GM19043 (cell line): ENCODE data around the gene TVP23B.
"Not testable (repeated sequence)": the region's sequence is repeated elsewhere in the genome, so short reads cannot be mapped to it uniquely, and the experiment has no call there.

Source experiments
- ATAC-seq: cut with Tn5 transposase; IDR thresholded peaks from one replicate; pipeline ENCODE4 v1.9.1; 2021; ENCODE audit warnings: low read depth; ENCODE audit not compliant: unreplicated experiment

TVP23B gene

GRCh38 chr17:18780991-18781718 is at the start of gene TVP23B:
TVP23B (plus strand) TSS chr17:18781183; CDS start chr17:18781294, 111 bp downstream.
- ATAC-seq: peak; percentile 95

- not testable (repeated sequence) for ATAC-seq
Measured at GRCh38 chr17:18732438-18732837, 48.5 kb upstream of the TVP23B start.

DNA sequence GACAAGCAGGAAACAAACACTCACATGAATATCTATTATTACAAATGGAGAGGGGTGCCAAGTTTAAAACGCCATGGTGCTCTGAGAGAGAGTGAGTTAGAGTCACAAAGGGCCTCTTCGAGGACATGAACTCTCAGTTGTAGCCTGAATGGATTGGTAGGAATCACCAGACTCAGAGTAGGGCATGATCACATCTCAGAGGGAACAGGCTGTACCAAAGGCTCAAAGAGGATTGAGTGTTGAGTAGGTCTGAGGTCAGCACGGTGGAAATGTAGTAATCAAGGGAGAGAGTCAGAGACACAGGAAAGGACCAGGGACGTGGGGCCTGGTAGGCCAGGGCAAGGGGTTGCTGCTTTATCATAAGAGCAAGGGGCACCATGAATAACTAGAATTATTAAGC is 47.6 kb upstream of the TVP23B start:
- ATAC-seq: not testable (repeated sequence)

DNA sequence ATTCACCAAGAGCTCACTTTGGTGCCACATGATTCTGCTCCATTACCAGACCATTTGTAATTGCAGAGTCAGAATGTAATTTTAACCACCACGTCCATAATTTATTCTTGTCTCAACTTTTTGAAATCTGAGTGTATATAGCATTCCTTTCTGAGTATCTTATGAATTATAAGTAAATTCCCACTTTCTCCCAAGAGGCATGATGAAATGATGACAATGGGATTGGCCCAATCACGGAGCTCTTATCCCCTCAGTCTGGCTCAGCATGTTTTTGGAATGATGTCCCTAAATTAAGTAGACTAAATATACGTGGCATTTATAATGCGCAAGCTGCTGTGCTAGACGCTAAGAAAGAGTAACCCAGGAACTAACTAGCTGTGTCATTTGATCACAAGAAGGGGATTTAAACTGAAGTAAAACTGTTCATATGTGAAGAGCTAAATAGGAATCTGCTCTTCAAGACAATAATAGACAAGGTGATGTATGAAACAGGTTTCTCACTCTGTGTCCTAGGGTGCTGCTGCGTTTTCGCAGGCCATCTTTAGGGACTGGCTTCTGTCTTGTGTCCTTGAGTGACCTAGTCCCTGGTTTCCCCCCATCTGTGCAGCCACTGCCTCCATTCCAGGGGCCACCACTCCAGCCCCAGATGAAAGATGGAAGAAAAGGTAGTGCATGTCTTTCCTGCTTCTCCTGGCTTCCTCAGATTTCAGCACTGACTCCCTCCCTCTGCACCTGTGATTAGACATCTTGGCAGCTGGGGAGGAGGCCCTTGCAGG is 41.2 kb upstream of the TVP23B start:
- not testable (repeated sequence) for ATAC-seq

DNA sequence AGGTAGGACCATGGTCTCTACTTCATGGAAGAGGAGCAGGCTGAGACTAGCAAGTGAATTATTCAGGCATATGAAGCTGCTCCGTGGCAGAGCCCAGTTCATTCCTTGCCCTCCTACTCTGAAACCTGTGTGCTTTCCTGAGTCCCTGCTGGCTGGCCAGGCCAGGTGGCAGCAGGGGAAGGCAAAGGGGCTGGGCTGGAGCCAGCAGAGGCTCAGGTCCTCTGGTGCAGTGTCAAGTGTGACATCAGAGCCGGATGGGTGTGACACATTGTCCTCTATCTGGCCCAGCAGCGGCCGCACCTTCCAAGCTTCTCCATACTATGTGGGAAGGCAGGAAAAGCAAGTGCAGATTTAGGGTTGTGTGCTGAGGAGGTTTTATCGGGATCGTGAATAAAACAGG is 39.8 kb upstream of the TVP23B start:
- ATAC-seq: not testable (repeated sequence)

DNA sequence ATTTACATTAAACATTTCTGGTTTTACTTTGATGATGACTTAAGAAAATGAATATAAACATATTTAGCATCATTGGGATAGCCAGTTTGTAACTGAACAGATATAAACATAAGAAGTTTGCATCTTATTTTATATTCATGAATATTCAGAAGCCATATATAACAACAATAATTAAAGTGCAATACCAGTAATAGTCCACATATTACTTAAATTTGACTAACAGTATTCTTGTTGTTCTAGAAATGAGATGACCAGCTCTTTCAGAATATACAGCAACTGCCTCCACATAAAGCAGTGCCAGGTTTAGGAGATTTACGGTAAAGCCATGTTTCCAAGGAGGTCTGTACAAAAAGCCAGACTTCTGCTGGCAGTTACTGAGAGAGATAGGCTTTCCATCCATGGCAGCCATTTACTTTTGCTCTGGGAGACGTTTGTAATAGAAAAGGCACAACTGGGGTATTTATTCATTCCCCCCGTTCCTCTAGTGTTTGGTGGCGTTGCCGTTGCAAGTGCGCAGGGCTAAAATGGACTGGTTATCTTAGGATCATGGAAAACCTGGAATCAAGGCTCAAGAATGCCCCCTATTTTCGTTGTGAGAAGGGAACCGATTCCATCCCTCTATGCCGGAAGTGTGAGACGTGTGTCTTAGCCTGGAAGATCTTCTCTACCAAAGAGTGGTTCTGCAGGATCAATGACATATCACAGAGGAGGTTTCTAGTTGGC is 37.1 kb upstream of the TVP23B start, which contains the start of gene FBXW10:
Gene FBXW10 (plus strand): TSS at position 356 of the 723 bp plus-strand sequence. CDS start 191 bp downstream, at position 547.
- ATAC-seq: not testable (repeated sequence)

- ATAC-seq: not testable (repeated sequence)
Measured at GRCh38 chr17:18744726-18745125, 36.3 kb upstream of the TVP23B start.

- ATAC-seq: not testable (repeated sequence)
Measured at GRCh38 chr17:18746551-18746950, 34.4 kb upstream of the TVP23B start.

- ATAC-seq: not testable (repeated sequence)
Measured at GRCh38 chr17:18747501-18747900, 33.5 kb upstream of the TVP23B start.

DNA sequence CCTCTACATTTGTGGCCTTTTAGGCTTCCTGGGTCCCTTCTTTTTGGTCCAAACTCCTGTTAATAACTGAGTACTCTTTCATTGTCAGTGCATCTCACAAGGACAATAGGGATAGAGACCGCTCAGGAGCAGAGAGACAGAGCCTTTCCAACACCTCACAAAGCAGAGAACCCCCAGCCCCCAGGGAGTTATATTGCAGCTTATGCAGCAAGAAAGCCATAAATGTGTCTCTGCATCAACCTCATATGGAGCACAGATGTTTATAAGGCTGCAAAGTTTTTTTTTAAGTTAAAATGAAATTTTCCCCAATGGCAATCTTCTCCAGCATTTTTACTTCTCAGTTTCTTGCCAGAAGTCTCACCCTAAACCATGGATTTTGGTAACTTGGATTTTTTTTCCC is 30.7 kb upstream of the TVP23B start:
- not testable (repeated sequence) for ATAC-seq

- ATAC-seq: not testable (repeated sequence)
Measured at GRCh38 chr17:18753829-18754409, 27.1 kb upstream of the TVP23B start.

- not testable (repeated sequence) for ATAC-seq
Measured at GRCh38 chr17:18755969-18756368, 25.0 kb upstream of the TVP23B start.

DNA sequence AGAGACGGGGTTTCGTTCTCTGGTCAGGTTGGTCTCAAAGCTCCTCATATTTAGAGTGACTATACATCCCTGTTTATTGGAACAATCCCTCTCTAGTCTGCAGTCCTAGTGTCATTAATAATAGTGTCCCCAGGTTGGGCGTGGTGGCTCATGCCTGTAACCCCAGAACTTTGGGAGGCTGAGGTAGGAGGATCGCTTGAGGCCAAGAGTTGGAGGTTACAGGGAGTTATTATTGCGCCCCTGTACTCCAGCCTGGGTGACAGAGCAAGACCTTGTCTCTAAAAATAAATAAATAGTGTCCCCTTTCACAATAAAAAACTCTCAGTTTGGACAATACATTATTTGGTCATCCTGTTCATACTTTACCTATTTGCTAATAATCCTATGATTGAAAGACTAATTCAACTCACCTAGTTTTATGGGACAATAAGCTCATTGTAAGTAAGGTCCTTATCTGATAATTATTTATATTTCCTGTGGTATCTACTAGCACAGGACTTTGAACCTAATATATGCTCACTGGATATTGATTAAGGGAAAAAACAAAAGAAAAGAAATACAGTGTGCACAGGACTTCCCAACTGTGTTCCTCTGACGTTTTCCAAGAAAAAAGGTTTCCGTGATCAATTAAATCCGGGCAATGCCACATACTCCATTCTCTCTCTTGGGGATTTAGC is 23.5 kb upstream of the TVP23B start:
- not testable (repeated sequence) for ATAC-seq

- not testable (repeated sequence) for ATAC-seq
Measured at GRCh38 chr17:18758344-18758743, 22.6 kb upstream of the TVP23B start.

DNA sequence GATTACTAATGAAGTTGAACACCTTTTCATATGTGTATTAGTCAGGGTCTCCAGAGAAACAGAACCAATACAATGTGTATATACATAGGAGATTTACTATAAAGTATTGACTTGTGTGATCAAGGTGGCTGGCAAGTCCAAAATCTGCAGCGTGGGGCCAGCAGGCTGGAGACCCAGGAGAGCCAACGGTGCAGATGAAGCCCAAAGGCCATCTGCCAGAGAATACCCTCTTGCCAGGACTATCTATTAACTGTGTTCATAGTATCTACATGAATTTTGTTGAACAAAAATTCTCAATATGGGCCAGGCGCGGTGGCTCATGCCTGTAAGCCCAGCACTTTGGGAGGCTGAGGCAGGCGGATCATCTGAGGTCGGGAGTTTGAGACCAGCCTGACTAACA is 20.8 kb upstream of the TVP23B start:
- ATAC-seq: not testable (repeated sequence)

DNA sequence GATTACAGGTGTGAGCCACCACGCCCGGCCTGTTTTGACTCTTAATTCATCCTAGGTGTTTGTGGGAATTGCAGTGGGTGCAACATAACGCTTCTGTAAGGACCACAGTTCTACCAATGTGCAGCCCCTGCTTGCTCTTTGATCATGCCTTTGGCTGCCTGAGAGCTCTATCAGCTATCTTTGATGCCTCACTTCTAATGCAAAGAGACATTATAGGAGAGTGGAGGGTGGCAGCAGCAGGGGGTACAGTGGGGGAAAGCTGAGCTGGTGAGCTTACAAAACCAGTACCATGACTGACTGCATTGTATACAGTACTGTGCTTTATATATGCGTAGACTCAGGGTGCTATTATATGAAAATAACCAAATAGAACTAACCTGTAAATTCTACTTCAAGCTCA is 10.4 kb upstream of the TVP23B start:
- ATAC-seq: not testable (repeated sequence)

GRCh38 chr17:18771066-18771465 is 9.9 kb upstream of the TVP23B start:
- not testable (repeated sequence) for ATAC-seq

DNA sequence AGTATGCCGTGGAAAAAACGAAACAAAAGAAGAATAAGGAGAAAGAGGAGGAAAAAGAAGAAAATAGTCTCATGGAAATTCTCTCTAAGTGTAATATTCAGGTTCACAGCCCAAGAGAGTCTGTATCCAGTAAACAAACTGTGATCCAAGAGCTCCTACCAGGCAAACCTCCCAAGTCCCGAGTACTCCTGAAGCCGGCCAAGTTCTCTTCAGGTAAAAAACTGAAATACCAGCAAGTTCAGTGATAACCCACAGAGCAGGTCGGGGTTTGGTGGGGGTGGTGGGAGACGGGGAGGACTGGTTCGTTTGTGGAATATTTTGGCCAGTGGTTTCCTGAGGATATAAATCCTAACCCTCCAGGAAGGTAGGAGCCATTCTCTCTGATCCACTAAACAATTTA is 8.5 kb upstream of the TVP23B start:
- ATAC-seq: no peak

GRCh38 chr17:18781805-18782204 is 822 bp downstream of the TVP23B start:
- not testable (repeated sequence) for ATAC-seq

DNA sequence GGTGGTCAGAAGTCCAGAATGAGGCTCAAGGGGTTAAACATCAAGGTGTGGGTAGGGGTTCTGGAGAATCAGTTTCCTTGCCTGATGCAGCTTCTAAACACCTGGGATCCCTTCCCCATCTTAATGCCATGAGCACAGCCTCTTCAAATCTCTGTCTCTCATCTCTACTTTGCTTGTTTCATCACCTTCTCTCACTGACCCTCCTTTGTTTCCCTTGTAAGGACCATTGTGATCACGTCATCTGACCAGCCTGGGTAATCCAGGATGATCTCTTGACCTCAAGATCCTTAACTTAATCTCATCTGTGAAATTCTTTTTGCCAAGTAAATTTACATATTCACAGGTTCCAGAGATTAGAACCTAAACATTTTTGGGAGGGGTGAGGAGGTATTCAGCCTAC is 5.0 kb downstream of the TVP23B start:
- not testable (repeated sequence) for ATAC-seq
